ENCODE data around the gene UTP11. TPM values are rescaled to one million over a fixed set of nuclear protein-coding genes. Genes with fewer than 3 reads are reported as not detected.
A peak's percentile ranks its signal among the peaks of the same experiment; 100 is the strongest.

UTP11 gene
- total RNA-seq, 1 donor from 2014 or later, result 61.1 TPM

DNA sequence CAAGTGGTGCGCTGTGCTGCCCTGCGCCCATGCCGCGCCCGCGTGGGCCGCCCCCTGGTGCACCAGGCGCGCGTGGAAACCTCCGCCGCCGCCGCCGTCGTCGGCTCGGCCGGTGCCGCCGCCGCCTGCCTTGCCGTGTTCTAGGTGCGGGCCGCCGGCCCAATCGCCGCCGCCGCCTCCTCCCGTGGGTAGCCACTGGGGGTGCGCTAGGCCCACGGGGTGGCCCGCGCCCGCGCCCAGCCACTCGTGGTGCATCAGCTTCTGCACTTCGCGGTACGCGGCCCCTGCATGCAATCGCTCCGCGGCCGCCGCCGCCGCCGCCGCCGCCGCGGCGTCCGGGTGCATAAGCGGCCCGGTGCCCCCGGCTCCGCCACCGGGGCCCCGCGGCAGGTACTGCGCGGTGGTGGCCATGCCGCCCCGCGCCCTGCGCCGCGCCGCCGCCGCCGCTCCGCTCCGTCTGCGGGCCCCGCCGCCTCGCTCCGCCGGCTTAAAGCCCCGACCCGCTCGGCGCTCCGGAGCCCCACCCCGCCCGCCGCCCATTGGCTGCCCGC, 33.9 kb downstream of the UTP11 start, which contains the start of gene POU3F1:
Gene POU3F1 (minus strand): TSS at position 461 of the 551 bp plus-strand sequence. CDS start 50 bp downstream, at position 411.
- peak within 1 kb of the TSS in 2 of 3 donors; percentile 69 to 70 for H3K4me3 ChIP-seq (ENCODE audit: low read length in 3 of 3)
- peaks cover 39 to 60% (median 46%) of the 10 kb centered on the region in 3 donors for H3K27me3 ChIP-seq (ENCODE audit: control insufficient read depth in 3 of 3, insufficient read depth in 3 of 3, low read length in 3 of 3)
- peaks cover 21 to 28% (median 22%) of the 10 kb centered on the region in 3 donors for H3K4me1 ChIP-seq (ENCODE audit: control insufficient read depth in 3 of 3, insufficient read depth in 3 of 3, low read length in 3 of 3)
- no peaks in the 10 kb centered on the region for H3K9me3 ChIP-seq (ENCODE audit: control insufficient read depth in 3 of 3, low read length in 3 of 3)
- no peaks in the 10 kb centered on the region for H3K36me3 ChIP-seq (ENCODE audit: control insufficient read depth in 3 of 3, insufficient read depth in 3 of 3, low read length in 3 of 3)
- no peak within 1 kb of the TSS for H3K27ac ChIP-seq (ENCODE audit: low read depth, low read length)
- H3K9ac ChIP-seq (ENCODE audit: low read depth in 1 of 3, low read length in 3 of 3), result peak within 1 kb of the TSS in 2 of 3 donors; percentile 72 to 73

DNA sequence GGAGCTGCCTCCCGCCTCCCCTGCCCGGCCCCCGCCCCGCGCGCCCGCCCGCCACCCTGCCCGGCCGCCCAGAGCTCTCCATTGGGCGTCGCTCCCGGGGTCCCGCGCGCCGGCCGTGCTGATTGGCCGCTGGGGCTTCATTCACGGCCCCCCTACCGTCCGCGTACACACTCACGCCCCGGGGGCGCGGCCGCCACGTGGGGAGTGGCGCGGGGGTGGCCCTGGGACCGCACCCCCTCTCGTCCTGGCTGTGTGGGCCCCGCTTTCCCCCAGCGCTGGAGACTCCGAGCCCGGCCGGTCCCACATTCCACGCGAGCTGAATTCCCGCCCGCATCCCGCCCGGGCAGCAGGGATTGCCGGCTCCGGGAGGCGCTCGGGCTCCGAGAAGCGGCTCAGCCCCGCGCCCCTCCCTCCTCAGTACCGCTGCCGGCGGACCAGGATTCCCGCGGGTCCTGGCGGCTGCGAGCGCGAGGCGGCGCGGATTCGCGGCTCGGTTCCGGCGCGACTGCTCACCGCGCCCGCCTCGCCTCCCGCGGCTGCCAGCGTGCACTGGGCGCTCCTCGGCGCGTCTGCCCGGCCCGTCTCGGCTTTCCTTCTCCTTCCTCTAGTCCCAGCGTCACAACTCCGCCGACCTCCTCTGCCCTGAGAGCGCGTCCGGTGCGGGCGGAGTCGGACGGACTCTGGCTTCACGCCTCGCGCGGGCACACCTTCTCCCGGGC, 34.5 kb downstream of the UTP11 start:
- Histone ChIP-seq H3K9me3 (ENCODE audit: control insufficient read depth in 3 of 3, low read length in 3 of 3) (no peaks in the 10 kb centered on the region), H3K4me3 (ENCODE audit: low read length in 3 of 3) (peak overlapping the region in 2 of 3 donors; percentile 69 to 70), H3K9ac (ENCODE audit: low read depth in 1 of 3, low read length in 3 of 3) (peak overlapping the region in 2 of 3 donors; percentile 72 to 73), H3K27me3 (ENCODE audit: control insufficient read depth in 3 of 3, insufficient read depth in 3 of 3, low read length in 3 of 3) (peaks cover 35 to 55% (median 43%) of the 10 kb centered on the region in 3 donors), H3K36me3 (ENCODE audit: control insufficient read depth in 3 of 3, insufficient read depth in 3 of 3, low read length in 3 of 3) (no peaks in the 10 kb centered on the region), H3K4me1 (ENCODE audit: control insufficient read depth in 3 of 3, insufficient read depth in 3 of 3, low read length in 3 of 3) (peaks cover 21 to 28% (median 22%) of the 10 kb centered on the region in 3 donors), H3K27ac (ENCODE audit: low read depth, low read length) (no peak overlapping the region)

DNA sequence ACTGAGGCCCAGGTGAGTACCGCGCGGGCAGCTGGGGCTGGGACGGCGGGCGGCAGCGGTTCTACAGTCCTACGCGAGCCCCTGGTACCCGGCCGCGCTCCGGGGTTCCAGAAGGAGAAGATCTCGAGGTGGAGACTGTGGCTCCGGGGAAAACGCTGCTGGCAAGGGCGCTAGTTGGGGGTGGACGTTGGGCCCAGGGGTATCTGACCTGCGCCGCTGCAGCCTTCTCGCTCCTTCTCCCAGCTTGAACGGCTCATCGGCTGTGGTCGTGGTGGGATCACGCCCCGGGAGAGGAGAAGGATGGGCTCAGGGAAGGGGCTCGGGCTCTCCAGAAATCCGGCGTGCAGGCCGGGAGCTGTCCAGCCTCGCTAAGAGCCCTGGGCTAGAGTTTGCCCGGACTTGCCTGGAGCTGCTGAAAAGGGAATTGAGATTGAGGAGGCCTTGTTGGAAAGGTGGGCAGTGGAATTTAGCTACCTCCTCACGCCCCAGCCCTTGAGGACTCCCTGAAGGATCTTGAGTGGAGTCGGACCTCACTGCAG, 35.1 kb downstream of the UTP11 start:
- peak overlapping the region in 2 of 3 donors; percentile 69 to 70 for H3K4me3 ChIP-seq (ENCODE audit: low read length in 3 of 3)
- H3K36me3 ChIP-seq (ENCODE audit: control insufficient read depth in 3 of 3, insufficient read depth in 3 of 3, low read length in 3 of 3), result no peaks in the 10 kb centered on the region
- H3K9ac ChIP-seq (ENCODE audit: low read depth in 1 of 3, low read length in 3 of 3), result peak overlapping the region in 2 of 3 donors; percentile 72 to 73
- H3K27me3 ChIP-seq (ENCODE audit: control insufficient read depth in 3 of 3, insufficient read depth in 3 of 3, low read length in 3 of 3), result peaks cover 29 to 49% (median 37%) of the 10 kb centered on the region in 3 donors
- H3K4me1 ChIP-seq (ENCODE audit: control insufficient read depth in 3 of 3, insufficient read depth in 3 of 3, low read length in 3 of 3), result peaks cover 21 to 28% (median 22%) of the 10 kb centered on the region in 3 donors
- no peaks in the 10 kb centered on the region for H3K9me3 ChIP-seq (ENCODE audit: control insufficient read depth in 3 of 3, low read length in 3 of 3)
- no peak overlapping the region for H3K27ac ChIP-seq (ENCODE audit: low read depth, low read length)

DNA sequence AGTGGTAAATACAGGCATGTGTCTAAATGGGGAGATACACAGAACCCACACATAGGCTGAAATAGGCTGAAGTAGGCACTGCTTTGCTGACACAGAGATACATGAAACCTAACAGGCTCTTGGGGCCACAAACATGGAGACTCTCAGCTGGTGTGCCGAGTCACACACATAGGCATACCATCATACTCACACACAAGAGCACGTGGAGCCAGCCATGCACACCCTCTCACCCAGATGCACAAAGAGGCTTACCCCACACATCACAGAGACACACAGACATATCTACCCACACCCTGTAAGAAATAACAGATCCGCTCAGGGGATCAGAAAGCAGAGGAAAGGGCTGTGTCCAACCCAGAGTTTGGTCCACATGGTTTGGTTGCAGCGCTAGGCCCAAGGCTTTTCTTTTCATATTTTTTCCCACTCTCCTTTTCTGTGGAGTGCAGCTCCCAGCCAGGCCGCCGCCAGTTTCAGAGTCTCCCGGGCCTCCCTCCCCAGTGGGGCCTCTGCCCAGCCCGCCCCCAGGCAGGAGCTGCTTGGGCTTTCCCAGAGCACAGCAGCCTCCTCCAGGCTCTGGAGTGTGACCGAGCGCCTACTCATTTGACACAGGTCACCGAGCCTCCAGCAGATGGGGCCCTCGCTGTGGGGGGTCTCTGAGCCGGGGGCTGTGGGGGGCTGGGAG, 38.0 kb downstream of the UTP11 start:
- no peaks in the 10 kb centered on the region for H3K9me3 ChIP-seq (ENCODE audit: control insufficient read depth in 3 of 3, low read length in 3 of 3)
- peaks cover 11 to 40% (median 20%) of the 10 kb centered on the region in 3 donors for H3K27me3 ChIP-seq (ENCODE audit: control insufficient read depth in 3 of 3, insufficient read depth in 3 of 3, low read length in 3 of 3)
- peaks cover 9 to 17% (median 10%) of the 10 kb centered on the region in 3 donors for H3K4me1 ChIP-seq (ENCODE audit: control insufficient read depth in 3 of 3, insufficient read depth in 3 of 3, low read length in 3 of 3)
- H3K9ac ChIP-seq (ENCODE audit: low read depth in 1 of 3, low read length in 3 of 3), result no peak overlapping the region
- H3K27ac ChIP-seq (ENCODE audit: low read depth, low read length), result no peak overlapping the region
- H3K36me3 ChIP-seq (ENCODE audit: control insufficient read depth in 3 of 3, insufficient read depth in 3 of 3, low read length in 3 of 3), result no peaks in the 10 kb centered on the region
- H3K4me3 ChIP-seq (ENCODE audit: low read length in 3 of 3), result no peak overlapping the region

DNA sequence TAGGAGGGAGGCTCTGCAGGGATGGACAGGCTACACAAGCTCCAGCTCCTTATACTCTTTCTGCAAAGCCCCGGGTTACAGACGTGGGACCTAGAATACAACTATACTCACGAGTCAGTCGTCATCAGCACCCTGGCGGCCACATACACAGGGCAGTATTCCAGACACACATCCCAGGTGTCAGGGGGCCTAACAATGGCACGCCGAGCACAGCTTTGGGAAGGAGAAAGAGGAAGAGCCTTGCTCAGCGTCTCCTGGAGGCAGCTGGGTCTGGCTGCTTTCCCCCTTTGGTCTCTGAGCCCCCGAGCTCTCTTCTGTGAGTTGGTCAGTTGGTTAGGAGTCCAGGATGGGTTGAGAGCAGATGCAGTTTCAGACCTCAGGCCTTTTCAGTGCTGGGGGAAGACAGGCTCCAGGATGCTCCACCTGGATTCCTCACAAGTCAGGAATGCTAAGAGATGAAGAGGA, 38.6 kb downstream of the UTP11 start:
- peaks cover 7 to 36% (median 16%) of the 10 kb centered on the region in 3 donors for H3K27me3 ChIP-seq (ENCODE audit: control insufficient read depth in 3 of 3, insufficient read depth in 3 of 3, low read length in 3 of 3)
- H3K4me3 ChIP-seq (ENCODE audit: low read length in 3 of 3), result no peak overlapping the region
- no peak overlapping the region for H3K27ac ChIP-seq (ENCODE audit: low read depth, low read length)
- no peaks in the 10 kb centered on the region for H3K9me3 ChIP-seq (ENCODE audit: control insufficient read depth in 3 of 3, low read length in 3 of 3)
- H3K9ac ChIP-seq (ENCODE audit: low read depth in 1 of 3, low read length in 3 of 3), result no peak overlapping the region
- peaks cover 7 to 14% (median 7%) of the 10 kb centered on the region in 3 donors for H3K4me1 ChIP-seq (ENCODE audit: control insufficient read depth in 3 of 3, insufficient read depth in 3 of 3, low read length in 3 of 3)
- H3K36me3 ChIP-seq (ENCODE audit: control insufficient read depth in 3 of 3, insufficient read depth in 3 of 3, low read length in 3 of 3), result no peaks in the 10 kb centered on the region

DNA sequence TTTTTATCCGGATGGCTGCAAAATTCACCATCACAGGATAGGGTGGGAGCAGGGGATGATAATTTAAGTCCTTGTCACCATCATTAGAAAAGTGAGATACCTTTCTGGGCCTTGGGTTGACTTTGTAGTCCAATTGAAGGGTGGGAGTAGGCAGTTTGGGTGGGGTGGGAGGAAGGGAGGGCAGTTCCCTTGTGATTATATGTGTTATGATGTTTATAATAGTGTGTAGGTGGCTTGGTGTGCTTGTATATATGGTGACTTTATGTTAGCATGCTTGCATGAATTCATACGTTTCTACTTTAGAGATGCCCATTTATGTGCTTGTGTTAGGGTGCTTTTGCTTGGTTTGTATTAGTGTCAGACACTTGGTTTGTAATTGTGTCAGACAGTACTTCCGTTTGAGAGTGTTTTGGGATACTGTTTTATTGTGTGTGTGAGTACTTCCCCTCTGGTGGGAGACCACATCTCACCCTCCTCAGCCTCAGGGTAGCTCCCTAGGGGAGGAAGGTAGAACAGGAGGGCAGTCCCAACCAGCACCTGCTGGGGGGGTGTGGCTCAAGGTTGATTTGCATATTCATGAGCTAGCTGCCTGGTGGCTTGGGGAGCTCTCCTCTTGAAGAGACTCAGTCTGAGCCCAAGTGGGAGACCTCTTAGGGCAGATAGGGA, 40.3 kb downstream of the UTP11 start:
- Histone ChIP-seq H3K4me3 (ENCODE audit: low read length in 3 of 3) (no peak overlapping the region), H3K9ac (ENCODE audit: low read depth in 1 of 3, low read length in 3 of 3) (no peak overlapping the region), H3K36me3 (ENCODE audit: control insufficient read depth in 3 of 3, insufficient read depth in 3 of 3, low read length in 3 of 3) (no peaks in the 10 kb centered on the region), H3K27ac (ENCODE audit: low read depth, low read length) (no peak overlapping the region), H3K4me1 (ENCODE audit: control insufficient read depth in 3 of 3, insufficient read depth in 3 of 3, low read length in 3 of 3) (peaks cover under 1 to 6% (median under 1%) of the 10 kb centered on the region in 3 donors), H3K9me3 (ENCODE audit: control insufficient read depth in 3 of 3, low read length in 3 of 3) (no peaks in the 10 kb centered on the region), H3K27me3 (ENCODE audit: control insufficient read depth in 3 of 3, insufficient read depth in 3 of 3, low read length in 3 of 3) (peaks cover 7 to 29% (median 16%) of the 10 kb centered on the region in 3 donors)

DNA sequence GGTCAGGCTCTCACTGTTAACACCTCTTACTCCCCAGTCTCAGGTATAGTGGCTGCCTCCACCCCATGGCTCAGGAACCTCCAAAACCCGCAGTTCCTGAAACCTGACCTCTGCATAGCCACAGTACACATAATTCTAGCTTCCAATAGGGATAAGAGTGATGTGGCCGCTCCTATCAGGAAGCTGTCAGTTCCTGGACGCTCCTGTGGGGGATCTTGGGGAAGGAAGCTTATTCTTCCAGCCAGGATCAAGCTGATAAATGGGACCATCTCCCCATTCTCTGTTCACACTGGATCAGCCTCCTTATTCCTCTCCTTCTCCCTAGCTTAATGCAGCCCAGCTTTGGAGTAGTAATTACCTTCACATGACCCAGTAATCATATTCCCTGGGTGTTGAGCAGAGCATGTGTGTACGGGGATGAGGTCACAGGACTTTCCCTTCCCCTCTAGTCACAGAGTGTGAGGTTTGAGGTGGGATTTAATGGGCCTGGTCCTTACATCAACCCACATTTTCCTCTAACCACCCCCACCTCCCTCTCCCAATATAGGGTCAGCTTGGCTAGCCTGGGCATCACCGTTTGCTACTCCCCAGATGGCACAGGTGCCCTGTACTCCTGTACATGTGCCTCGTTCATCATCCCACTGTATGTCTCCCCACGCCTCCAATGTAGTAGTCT, 41.0 kb downstream of the UTP11 start:
- Histone ChIP-seq H3K4me3 (ENCODE audit: low read length in 3 of 3) (no peak overlapping the region), H3K9me3 (ENCODE audit: control insufficient read depth in 3 of 3, low read length in 3 of 3) (no peaks in the 10 kb centered on the region), H3K27ac (ENCODE audit: low read depth, low read length) (no peak overlapping the region), H3K27me3 (ENCODE audit: control insufficient read depth in 3 of 3, insufficient read depth in 3 of 3, low read length in 3 of 3) (peaks cover 5 to 28% (median 16%) of the 10 kb centered on the region in 3 donors), H3K4me1 (ENCODE audit: control insufficient read depth in 3 of 3, insufficient read depth in 3 of 3, low read length in 3 of 3) (peaks cover 0 to 1% (median 0%) of the 10 kb centered on the region in 3 donors), H3K9ac (ENCODE audit: low read depth in 1 of 3, low read length in 3 of 3) (no peak overlapping the region), H3K36me3 (ENCODE audit: control insufficient read depth in 3 of 3, insufficient read depth in 3 of 3, low read length in 3 of 3) (no peaks in the 10 kb centered on the region)

DNA sequence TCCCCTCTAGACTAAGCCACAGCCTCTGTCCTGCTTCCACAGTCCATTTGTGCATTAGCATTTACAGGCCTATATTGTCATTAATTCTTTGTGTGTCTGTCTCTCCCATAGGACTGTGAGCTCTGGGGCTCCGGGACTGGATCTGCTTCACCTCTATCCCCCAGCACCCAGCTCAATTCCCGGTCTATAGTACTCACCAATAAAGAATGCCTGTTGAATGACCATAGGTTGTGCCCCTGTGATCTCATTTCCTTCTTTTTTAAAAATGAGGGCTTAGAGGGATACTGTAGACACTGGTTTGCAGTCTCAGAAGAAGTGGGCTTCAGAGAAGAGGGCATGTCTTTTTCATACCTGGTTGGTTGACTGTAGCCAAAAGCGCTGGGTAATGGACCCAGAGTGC, 42.9 kb downstream of the UTP11 start:
- H3K27me3 ChIP-seq (ENCODE audit: control insufficient read depth in 3 of 3, insufficient read depth in 3 of 3, low read length in 3 of 3), result peaks cover 5 to 23% (median 16%) of the 10 kb centered on the region in 3 donors
- H3K9me3 ChIP-seq (ENCODE audit: control insufficient read depth in 3 of 3, low read length in 3 of 3), result no peaks in the 10 kb centered on the region
- no peak overlapping the region for H3K4me3 ChIP-seq (ENCODE audit: low read length in 3 of 3)
- no peak overlapping the region for H3K9ac ChIP-seq (ENCODE audit: low read depth in 1 of 3, low read length in 3 of 3)
- peaks cover 0 to 6% (median 5%) of the 10 kb centered on the region in 3 donors for H3K4me1 ChIP-seq (ENCODE audit: control insufficient read depth in 3 of 3, insufficient read depth in 3 of 3, low read length in 3 of 3)
- no peaks in the 10 kb centered on the region for H3K36me3 ChIP-seq (ENCODE audit: control insufficient read depth in 3 of 3, insufficient read depth in 3 of 3, low read length in 3 of 3)
- H3K27ac ChIP-seq (ENCODE audit: low read depth, low read length), result no peak overlapping the region

DNA sequence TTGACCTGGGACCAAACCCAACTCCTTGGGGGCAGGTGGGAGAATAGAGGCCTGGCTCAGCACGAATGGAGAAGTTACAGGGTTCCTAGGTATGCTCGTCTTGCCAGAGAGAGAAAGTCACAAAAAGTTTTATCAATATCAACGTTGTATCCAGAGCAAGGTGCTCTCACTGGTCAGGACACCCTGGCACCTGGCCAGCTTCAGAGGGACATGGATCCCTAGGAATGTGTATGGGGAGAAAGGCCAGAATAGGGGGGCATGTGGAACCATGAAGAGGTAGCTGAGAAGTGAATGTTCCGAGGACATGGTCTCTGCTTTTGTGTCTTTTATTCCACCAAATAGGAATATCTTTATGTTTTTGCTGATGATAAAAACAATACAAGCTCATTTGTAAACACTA, 43.4 kb downstream of the UTP11 start:
- Histone ChIP-seq H3K4me3 (ENCODE audit: low read length in 3 of 3) (no peak overlapping the region), H3K9me3 (ENCODE audit: control insufficient read depth in 3 of 3, low read length in 3 of 3) (no peaks in the 10 kb centered on the region), H3K27me3 (ENCODE audit: control insufficient read depth in 3 of 3, insufficient read depth in 3 of 3, low read length in 3 of 3) (peaks cover 5 to 24% (median 16%) of the 10 kb centered on the region in 3 donors), H3K36me3 (ENCODE audit: control insufficient read depth in 3 of 3, insufficient read depth in 3 of 3, low read length in 3 of 3) (no peaks in the 10 kb centered on the region), H3K27ac (ENCODE audit: low read depth, low read length) (no peak overlapping the region), H3K4me1 (ENCODE audit: control insufficient read depth in 3 of 3, insufficient read depth in 3 of 3, low read length in 3 of 3) (peaks cover 0 to 8% (median 5%) of the 10 kb centered on the region in 3 donors), H3K9ac (ENCODE audit: low read depth in 1 of 3, low read length in 3 of 3) (no peak overlapping the region)

Data from skeletal muscle tissue (tissue), 4 donors.